Measurements from ENCODE around the gene DCTN3. TPM values are rescaled to one million over a fixed set of nuclear protein-coding genes. Genes with fewer than 3 reads are reported as not detected.

Gene DCTN3
- total RNA-seq, 1 donor: 84.0 TPM

DNA sequence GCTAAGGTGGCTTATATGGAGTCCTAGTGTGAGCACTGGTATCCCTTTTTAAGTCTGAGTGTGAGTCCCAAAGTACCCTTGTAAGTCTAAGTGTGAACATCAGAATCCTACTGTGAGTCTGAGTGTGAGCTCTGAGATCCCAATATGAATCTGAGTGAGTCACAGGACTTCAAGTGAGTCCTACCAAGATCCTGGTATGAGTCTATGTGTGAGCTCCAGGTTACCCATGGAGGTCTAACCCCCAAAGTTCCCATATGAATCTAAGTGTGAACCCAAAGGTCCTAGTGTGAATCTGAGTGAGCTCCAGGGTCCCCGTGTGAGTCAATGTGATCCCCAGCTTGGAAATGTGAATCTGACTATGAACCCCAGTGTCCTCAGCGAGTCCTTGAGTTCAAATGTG lies 33.0 kb downstream of the DCTN3 start:
- peaks cover 77% of the 10 kb centered on the region for H3K27me3 ChIP-seq (ENCODE audit: insufficient read depth, low read length)
- H3K4me1 ChIP-seq (ENCODE audit: insufficient read depth, low read length): no peaks in the 10 kb centered on the region
- no peaks in the 10 kb centered on the region for H3K36me3 ChIP-seq (ENCODE audit: insufficient read depth, low read length)
- no peak overlapping the region for H3K4me3 ChIP-seq (ENCODE audit: insufficient read depth, low read length)
- no peaks in the 10 kb centered on the region for H3K9me3 ChIP-seq (ENCODE audit: low read depth, low read length)
- no peak for TF ChIP-seq CTCF (IDR thresholded peaks at IDR 0.05; ENCODE audit: extremely low read depth, low read depth, low read length)
- no peak overlapping the region for H2AFZ ChIP-seq (ENCODE audit: low read length)
- no peak overlapping the region for H3K27ac ChIP-seq (ENCODE audit: low read depth, low read length)
- DNase-seq (ENCODE audit: insufficient read length, low spot score, missing footprints): no peak
- no peak overlapping the region for H3K4me2 ChIP-seq (ENCODE audit: insufficient read depth, low read length)
- H4K20me1 ChIP-seq (ENCODE audit: insufficient read depth, low read length): peaks cover 3% of the 10 kb centered on the region
- no peaks in the 10 kb centered on the region for H3K79me2 ChIP-seq (ENCODE audit: insufficient read depth, low read length)

- Histone ChIP-seq H3K36me3 (ENCODE audit: insufficient read depth, low read length) (no peaks in the 10 kb centered on the region), H4K20me1 (ENCODE audit: insufficient read depth, low read length) (no peaks in the 10 kb centered on the region), H3K4me3 (ENCODE audit: insufficient read depth, low read length) (no peak overlapping the region), H3K27ac (ENCODE audit: low read depth, low read length) (no peak overlapping the region), H3K4me2 (ENCODE audit: insufficient read depth, low read length) (no peak overlapping the region), H3K9me3 (ENCODE audit: low read depth, low read length) (no peaks in the 10 kb centered on the region), H3K27me3 (ENCODE audit: insufficient read depth, low read length) (peaks cover 75% of the 10 kb centered on the region), H3K79me2 (ENCODE audit: insufficient read depth, low read length) (no peaks in the 10 kb centered on the region), H2AFZ (ENCODE audit: low read length) (no peak overlapping the region), H3K4me1 (ENCODE audit: insufficient read depth, low read length) (no peaks in the 10 kb centered on the region)
- TF ChIP-seq CTCF (IDR thresholded peaks at IDR 0.05; ENCODE audit: extremely low read depth, low read depth, low read length): no peak
- DNase-seq (ENCODE audit: insufficient read length, low spot score, missing footprints): no peak
Measured at GRCh38 chr9:34585946-34586669, 34.2 kb downstream of the DCTN3 start.

DNA sequence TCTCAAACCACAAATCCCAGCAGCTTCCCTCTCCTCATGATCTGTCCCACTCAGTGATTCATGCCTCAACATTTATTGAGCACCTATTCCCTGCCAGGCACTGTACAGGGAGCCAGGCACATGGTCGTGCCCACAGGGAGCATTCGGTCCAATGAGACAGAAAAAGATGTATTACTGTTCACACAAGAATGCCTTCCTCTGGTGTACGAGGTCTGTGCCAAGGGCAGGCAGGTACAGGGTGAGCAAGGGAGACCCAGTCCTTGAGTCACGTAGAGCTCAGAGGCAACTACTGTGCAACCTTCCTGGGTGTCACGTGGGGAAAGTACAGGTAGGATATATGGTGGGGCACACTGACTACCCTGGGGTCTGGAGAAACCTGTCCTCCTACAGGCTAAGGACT lies 35.3 kb downstream of the DCTN3 start:
- Histone ChIP-seq H3K27ac (ENCODE audit: low read depth, low read length) (no peak overlapping the region), H3K4me3 (ENCODE audit: insufficient read depth, low read length) (no peak overlapping the region), H4K20me1 (ENCODE audit: insufficient read depth, low read length) (no peaks in the 10 kb centered on the region), H3K79me2 (ENCODE audit: insufficient read depth, low read length) (no peaks in the 10 kb centered on the region), H3K27me3 (ENCODE audit: insufficient read depth, low read length) (peaks cover 68% of the 10 kb centered on the region), H3K4me1 (ENCODE audit: insufficient read depth, low read length) (no peaks in the 10 kb centered on the region), H3K9me3 (ENCODE audit: low read depth, low read length) (no peaks in the 10 kb centered on the region), H3K4me2 (ENCODE audit: insufficient read depth, low read length) (no peak overlapping the region), H3K36me3 (ENCODE audit: insufficient read depth, low read length) (no peaks in the 10 kb centered on the region), H2AFZ (ENCODE audit: low read length) (no peak overlapping the region)
- no peak for DNase-seq (ENCODE audit: insufficient read length, low spot score, missing footprints)
- TF ChIP-seq CTCF (IDR thresholded peaks at IDR 0.05; ENCODE audit: extremely low read depth, low read depth, low read length): no peak

- no peak for DNase-seq (ENCODE audit: insufficient read length, low spot score, missing footprints)
- Histone ChIP-seq H3K27ac (ENCODE audit: low read depth, low read length) (no peak overlapping the region), H2AFZ (ENCODE audit: low read length) (no peak overlapping the region), H3K4me1 (ENCODE audit: insufficient read depth, low read length) (no peaks in the 10 kb centered on the region), H3K4me2 (ENCODE audit: insufficient read depth, low read length) (no peak overlapping the region), H3K4me3 (ENCODE audit: insufficient read depth, low read length) (no peak overlapping the region), H3K36me3 (ENCODE audit: insufficient read depth, low read length) (no peaks in the 10 kb centered on the region), H3K79me2 (ENCODE audit: insufficient read depth, low read length) (no peaks in the 10 kb centered on the region), H3K27me3 (ENCODE audit: insufficient read depth, low read length) (peaks cover 68% of the 10 kb centered on the region), H3K9me3 (ENCODE audit: low read depth, low read length) (no peaks in the 10 kb centered on the region), H4K20me1 (ENCODE audit: insufficient read depth, low read length) (no peaks in the 10 kb centered on the region)
- TF ChIP-seq CTCF (IDR thresholded peaks at IDR 0.05; ENCODE audit: extremely low read depth, low read depth, low read length): no peak
Measured at GRCh38 chr9:34582787-34583186, 37.5 kb downstream of the DCTN3 start.
